Upper lobe of right lung (tissue), 1 donor: ENCODE data around the gene NUSAP1. TPM values are rescaled to one million over a fixed set of nuclear protein-coding genes. Genes with fewer than 3 reads are reported as not detected.

Source experiments
- ATAC-seq: fragments of 200-7000 bp; cut with Tn5 transposase; one replicate; pipeline ENCODE4 v1.9.1; 2020; ENCODE audit warnings: mild to moderate bottlenecking, moderate library complexity
- DNase-seq: peaks from one replicate; pipeline ENCODE4 v3.0.0-alpha.2; 2020
- H3K27ac ChIP-seq: fragments of 200-600 bp; one replicate; pipeline ENCODE4 v1.8.0; 2022
- H3K27me3 ChIP-seq: fragments of 200-600 bp; one replicate; pipeline ENCODE4 v1.8.0; 2022; ENCODE audit warnings: mild to moderate bottlenecking
- H3K36me3 ChIP-seq: fragments of 200-600 bp; one replicate; pipeline ENCODE4 v1.8.0; 2022
- H3K4me1 ChIP-seq: fragments of 200-600 bp; one replicate; pipeline ENCODE4 v1.8.0; 2022
- H3K4me3 ChIP-seq: fragments of 200-600 bp; one replicate; pipeline ENCODE4 v1.8.0; 2022; ENCODE audit warnings: mild to moderate bottlenecking
- H3K9me3 ChIP-seq: fragments of 200-600 bp; one replicate; pipeline ENCODE4 v1.8.0; 2022
- CTCF ChIP-seq: fragments of 200-600 bp; IDR thresholded peaks from one replicate; pipeline ENCODE4 v1.8.0; 2022; ENCODE audit warnings: antibody characterized with exemption
- intact Hi-C: fragments of 100-400 bp; cut with DNase I; formaldehyde crosslinking; loops from one replicate; pipeline ENCODE4 v1.11.0; 2022
- total RNA-seq: library from RNA; stranded (reverse); fragmentation: NEBNext Ultra II Directional; extraction: Animal tissue kit (Norgen Biotek cat#: 25700); gene quantifications from one replicate; pipeline ENCODE4 v1.2.1, GENCODE V29; 2021
- donor health status: DM: no; HTN: yes; CAD: no; lungs with severe emphysema.

The NUSAP1 gene
- total RNA-seq, 1 donor from 2014 or later = 6.7 TPM

GRCh38 chr15:41411031-41411430, 78.3 kb downstream of the NUSAP1 start:
- Histone ChIP-seq H3K36me3 (no peaks in the 10 kb centered on the region), H3K4me1 (peaks cover 7% of the 10 kb centered on the region), H3K4me3 (no peak overlapping the region), H3K27ac (no peak overlapping the region), H3K9me3 (no peaks in the 10 kb centered on the region), H3K27me3 (no peaks in the 10 kb centered on the region)
- ATAC-seq (no peak), DNase-seq (no peak)
- no peak for TF ChIP-seq CTCF
- intact Hi-C loops = no loop called here

- no peak for TF ChIP-seq CTCF
- no peak for ATAC-seq
- H3K36me3 ChIP-seq = no peaks in the 10 kb centered on the region
These were observed 78.8 kb downstream of the NUSAP1 start for GRCh38 chr15:41411441-41411840.

GRCh38 chr15:41416128-41416741, 83.6 kb downstream of the NUSAP1 start:
- TF ChIP-seq CTCF = no peak
- Histone ChIP-seq H3K36me3 (no peaks in the 10 kb centered on the region), H3K9me3 (no peaks in the 10 kb centered on the region), H3K27me3 (no peaks in the 10 kb centered on the region), H3K4me1 (peaks cover 32% of the 10 kb centered on the region), H3K4me3 (peak overlapping the region; percentile 99), H3K27ac (peak overlapping the region; percentile 87)
- peak; percentile 13 for ATAC-seq
- intact Hi-C loops = no loop called here
- DNase-seq = no peak

More at GRCh38 chr15:41411441-41411840, 78.8 kb downstream of the NUSAP1 start:
- Histone ChIP-seq H3K27me3 (no peaks in the 10 kb centered on the region), H3K4me3 (no peak overlapping the region), H3K4me1 (peaks cover 9% of the 10 kb centered on the region), H3K27ac (no peak overlapping the region), H3K9me3 (no peaks in the 10 kb centered on the region)
- intact Hi-C loops = no loop called here
- no peak for DNase-seq

GRCh38 chr15:41416742-41417417, 84.2 kb downstream of the NUSAP1 start, which contains the start of gene RTF1:
Gene RTF1, plus strand, starts transcription at chr15:41417095. Its CDS starts 21 bp downstream, at chr15:41417116.
- Histone ChIP-seq H3K36me3 (no peaks in the 10 kb centered on the region), H3K27me3 (no peaks in the 10 kb centered on the region), H3K9me3 (no peaks in the 10 kb centered on the region), H3K4me3 (peak within 1 kb of the TSS; percentile 99), H3K4me1 (peaks cover 32% of the 10 kb centered on the region), H3K27ac (peak within 1 kb of the TSS; percentile 87)
- DNase-seq = peak; percentile 98
- intact Hi-C loops = no loop called here
- no peak for TF ChIP-seq CTCF
- peak; percentile 99 for ATAC-seq

GRCh38 chr15:41417418-41418195, 84.9 kb downstream of the NUSAP1 start:
- H3K27ac ChIP-seq = peak overlapping the region; percentile 87
- intact Hi-C loops = no loop called here
- no peaks in the 10 kb centered on the region for H3K9me3 ChIP-seq
- H3K36me3 ChIP-seq = no peaks in the 10 kb centered on the region
- ATAC-seq = no peak
- no peak for TF ChIP-seq CTCF
- peak overlapping the region; percentile 99 for H3K4me3 ChIP-seq
- H3K4me1 ChIP-seq = peaks cover 32% of the 10 kb centered on the region
- H3K27me3 ChIP-seq = no peaks in the 10 kb centered on the region
- no peak for DNase-seq
